Esophagus (tissue), 2 donors: Measurements from ENCODE around the gene ZBTB43. TPM values are rescaled to one million over a fixed set of nuclear protein-coding genes. Genes with fewer than 3 reads are reported as not detected.

Experiments used
- H3K27ac ChIP-seq, 2 donors: one replicate each; pipeline ENCODE4 v1.5.1; 2013; ENCODE audit warnings: low read depth in 2 of 2, mild to moderate bottlenecking in 2 of 2, inconsistent platforms in 1 of 2, low read length in 1 of 2, moderate library complexity in 1 of 2
- H3K27me3 ChIP-seq, 2 donors: one replicate each; pipeline ENCODE4 v1.6.1; 2013; ENCODE audit warnings: low read length in 2 of 2, control low read depth in 1 of 2, mild to moderate bottlenecking in 1 of 2; ENCODE audit not compliant: insufficient read depth in 2 of 2, control insufficient read depth in 1 of 2
- H3K36me3 ChIP-seq, 2 donors: one replicate each; pipeline ENCODE4 v1.6.1; 2013; ENCODE audit warnings: low read length in 1 of 2; ENCODE audit not compliant: control insufficient read depth in 2 of 2, insufficient read depth in 2 of 2
- H3K4me1 ChIP-seq, 2 donors: one replicate each; pipeline ENCODE4 v1.6.1; 2013; ENCODE audit warnings: low read length in 1 of 2; ENCODE audit not compliant: control insufficient read depth in 2 of 2, insufficient read depth in 2 of 2
- H3K4me3 ChIP-seq, 2 donors: one replicate each; pipeline ENCODE4 v1.5.1; 2013; ENCODE audit warnings: low read length in 2 of 2, mild to moderate bottlenecking in 2 of 2, low read depth in 1 of 2, moderate library complexity in 1 of 2
- H3K9me3 ChIP-seq, 2 donors: one replicate each; pipeline ENCODE4 v1.6.1; 2013; ENCODE audit warnings: mild to moderate bottlenecking in 2 of 2, low read depth in 1 of 2, low read length in 1 of 2, moderate library complexity in 1 of 2; ENCODE audit not compliant: control insufficient read depth in 2 of 2, insufficient read depth in 1 of 2
- WGBS, 2 donors: extraction: QIAGEN DNeasy Blood & Tissue Kit; methylation state at CpG; one replicate each; pipeline ENCODE4 v1.1.7; 2013; 5-methylcytosine and 5-hydroxymethylcytosine counted together
- polyA plus RNA-seq, 2 donors: library from polyadenylated mRNA; stranded (reverse); fragments of 200-250 nt; gene quantifications; one replicate each; pipeline ENCODE4 v1.2.3, GENCODE V29; 2013
- donor health status: healthy with polysubstance abuse.
- donor health status: Bipolar disorder and iron deficiency.

Gene ZBTB43, protein sequence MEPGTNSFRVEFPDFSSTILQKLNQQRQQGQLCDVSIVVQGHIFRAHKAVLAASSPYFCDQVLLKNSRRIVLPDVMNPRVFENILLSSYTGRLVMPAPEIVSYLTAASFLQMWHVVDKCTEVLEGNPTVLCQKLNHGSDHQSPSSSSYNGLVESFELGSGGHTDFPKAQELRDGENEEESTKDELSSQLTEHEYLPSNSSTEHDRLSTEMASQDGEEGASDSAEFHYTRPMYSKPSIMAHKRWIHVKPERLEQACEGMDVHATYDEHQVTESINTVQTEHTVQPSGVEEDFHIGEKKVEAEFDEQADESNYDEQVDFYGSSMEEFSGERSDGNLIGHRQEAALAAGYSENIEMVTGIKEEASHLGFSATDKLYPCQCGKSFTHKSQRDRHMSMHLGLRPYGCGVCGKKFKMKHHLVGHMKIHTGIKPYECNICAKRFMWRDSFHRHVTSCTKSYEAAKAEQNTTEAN
- polyA plus RNA-seq: 1 to 10 TPM; 4.8 to 5.0 TPM

DNA sequence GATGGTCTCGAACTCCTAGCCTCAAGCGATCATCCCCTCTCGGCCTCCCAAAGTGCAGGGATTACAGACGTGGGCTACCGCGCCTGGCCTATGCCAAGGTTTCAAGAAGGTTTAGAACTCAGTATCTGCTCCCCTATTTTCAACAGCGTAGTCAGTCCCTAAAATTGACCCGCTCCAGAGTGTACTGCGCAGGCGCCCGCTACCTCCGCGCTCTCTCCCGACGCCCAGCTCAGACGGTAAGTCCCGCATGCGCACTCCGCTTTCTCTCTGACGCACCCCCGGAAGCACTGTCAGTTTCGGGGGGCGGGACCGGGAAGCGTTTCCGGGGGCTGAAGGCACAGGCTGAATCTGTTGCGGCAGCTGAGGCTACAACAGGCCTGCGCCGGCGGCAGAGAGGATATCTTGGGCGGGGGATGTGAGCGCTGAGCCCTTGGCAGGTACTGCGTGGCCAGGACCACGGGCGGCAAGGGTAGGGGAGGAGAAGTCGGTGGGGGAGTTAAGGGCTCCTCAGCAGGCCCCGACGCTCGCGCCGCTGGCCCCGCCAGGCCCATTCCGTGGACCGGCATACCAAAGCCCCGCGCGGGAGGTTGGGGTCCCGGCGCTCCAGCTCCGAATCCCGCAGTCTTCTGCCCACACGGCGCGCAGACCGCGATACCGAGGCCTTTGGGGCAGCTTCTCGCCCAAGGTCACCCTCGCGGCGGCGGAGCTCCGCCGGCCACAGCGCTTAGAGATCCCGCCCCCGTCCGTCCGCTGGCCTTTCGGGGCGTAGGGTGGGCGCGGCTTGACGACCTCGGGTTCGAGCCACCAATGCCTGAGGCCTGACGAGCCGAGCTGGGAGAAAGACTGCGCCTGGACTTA, at the start of gene ZBTB43:
ZBTB43 (plus strand) TSS at position 345 of the 858 bp plus-strand sequence. CDS start 27,470 bp downstream, outside the sequence.
- Histone ChIP-seq H3K4me1 (peaks cover 0 to 5% of the 10 kb centered on the region in 2 donors), H3K36me3 (no peaks in the 10 kb centered on the region), H3K27me3 (no peaks in the 10 kb centered on the region), H3K4me3 (peak within 1 kb of the TSS; percentile 93 to 98), H3K27ac (peak within 1 kb of the TSS; percentile 97), H3K9me3 (no peaks in the 10 kb centered on the region)
- WGBS, 2 donors: 2% methylated on average over 59 to 79 of the region's 79 CpGs

- H3K27ac ChIP-seq: no peak overlapping the region
- WGBS, 2 donors: 86 to 87% methylated on average over 19 of the region's 19 CpGs
Measured at GRCh38 chr9:126755317-126755875, 49.4 kb upstream of the ZBTB43 start.

DNA sequence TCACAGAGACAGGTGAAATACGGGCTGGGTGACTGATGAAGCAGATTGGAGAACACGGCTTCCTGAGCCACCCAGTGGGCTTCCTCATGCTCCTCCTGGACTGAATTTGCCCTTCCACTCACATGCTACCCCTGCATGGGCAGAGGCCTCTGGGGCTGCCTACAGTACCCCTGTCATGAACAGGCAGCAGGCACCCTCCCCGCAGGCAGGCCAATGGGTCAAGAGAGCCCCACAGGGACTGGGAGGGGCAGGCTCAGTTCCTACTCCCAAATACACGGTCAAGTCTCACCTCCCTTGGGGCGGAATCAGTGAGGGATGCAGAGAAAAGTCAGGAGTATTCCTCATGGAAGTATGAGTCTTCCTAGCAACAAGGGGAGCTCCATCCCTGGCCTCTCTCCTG, 48.6 kb upstream of the ZBTB43 start:
- no peaks in the 10 kb centered on the region for H3K27me3 ChIP-seq
- no peak overlapping the region for H3K27ac ChIP-seq
- H3K36me3 ChIP-seq: no peaks in the 10 kb centered on the region
- H3K4me1 ChIP-seq: peaks cover 4 to 13% of the 10 kb centered on the region in 2 donors
- WGBS, 2 donors: 77 to 79% methylated on average over 5 of the region's 5 CpGs
- H3K4me3 ChIP-seq: no peak overlapping the region
- H3K9me3 ChIP-seq: peaks cover 0 to 3% of the 10 kb centered on the region in 2 donors

More at GRCh38 chr9:126755317-126755875, 49.4 kb upstream of the ZBTB43 start:
- H3K36me3 ChIP-seq: no peaks in the 10 kb centered on the region
- no peaks in the 10 kb centered on the region for H3K27me3 ChIP-seq
- H3K4me1 ChIP-seq: peaks cover 4 to 13% of the 10 kb centered on the region in 2 donors
- no peak overlapping the region for H3K4me3 ChIP-seq
- H3K9me3 ChIP-seq: peaks cover 0 to 3% of the 10 kb centered on the region in 2 donors

GRCh38 chr9:126756876-126757415, 47.9 kb upstream of the ZBTB43 start:
- H3K36me3 ChIP-seq: no peaks in the 10 kb centered on the region
- 57 to 63% methylated on average over 6 of the region's 6 CpGs for WGBS, 2 donors
- H3K27ac ChIP-seq: no peak overlapping the region
- H3K9me3 ChIP-seq: peaks cover 0 to 3% of the 10 kb centered on the region in 2 donors
- H3K4me1 ChIP-seq: peaks cover 4 to 13% of the 10 kb centered on the region in 2 donors
- H3K4me3 ChIP-seq: no peak overlapping the region
- H3K27me3 ChIP-seq: no peaks in the 10 kb centered on the region

- Histone ChIP-seq H3K9me3 (no peaks in the 10 kb centered on the region), H3K27ac (no peak overlapping the region), H3K4me3 (no peak overlapping the region), H3K36me3 (no peaks in the 10 kb centered on the region), H3K4me1 (peaks cover 0 to 2% of the 10 kb centered on the region in 2 donors), H3K27me3 (no peaks in the 10 kb centered on the region)
- WGBS, 2 donors: 89 to 91% methylated on average over 7 of the region's 7 CpGs
Measured at GRCh38 chr9:126758916-126759585, 45.8 kb upstream of the ZBTB43 start.

DNA sequence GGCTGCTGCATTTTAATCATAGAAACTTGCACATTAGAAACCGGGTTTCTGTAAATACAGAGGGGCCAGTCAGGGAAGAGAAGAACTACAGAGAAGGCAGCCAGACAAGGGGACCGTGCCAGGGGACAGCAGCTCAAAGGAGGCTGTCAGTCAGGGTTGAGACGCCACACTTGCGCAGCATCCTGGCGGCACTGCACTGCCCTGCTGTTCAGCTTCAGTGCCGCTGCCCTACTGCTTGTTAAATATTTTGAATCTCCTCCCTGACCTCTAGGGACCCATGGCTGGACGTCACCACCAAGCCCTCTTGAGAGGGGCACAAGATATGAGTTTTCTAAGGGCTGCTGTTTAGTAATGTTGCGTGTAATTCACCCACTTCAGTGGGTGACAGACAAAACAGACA, 43.6 kb upstream of the ZBTB43 start:
- Histone ChIP-seq H3K27ac (no peak overlapping the region), H3K27me3 (no peaks in the 10 kb centered on the region), H3K4me1 (no peaks in the 10 kb centered on the region), H3K4me3 (no peak overlapping the region), H3K36me3 (no peaks in the 10 kb centered on the region), H3K9me3 (no peaks in the 10 kb centered on the region)
- WGBS, 2 donors: 52 to 67% methylated on average over 8 of the region's 8 CpGs

DNA sequence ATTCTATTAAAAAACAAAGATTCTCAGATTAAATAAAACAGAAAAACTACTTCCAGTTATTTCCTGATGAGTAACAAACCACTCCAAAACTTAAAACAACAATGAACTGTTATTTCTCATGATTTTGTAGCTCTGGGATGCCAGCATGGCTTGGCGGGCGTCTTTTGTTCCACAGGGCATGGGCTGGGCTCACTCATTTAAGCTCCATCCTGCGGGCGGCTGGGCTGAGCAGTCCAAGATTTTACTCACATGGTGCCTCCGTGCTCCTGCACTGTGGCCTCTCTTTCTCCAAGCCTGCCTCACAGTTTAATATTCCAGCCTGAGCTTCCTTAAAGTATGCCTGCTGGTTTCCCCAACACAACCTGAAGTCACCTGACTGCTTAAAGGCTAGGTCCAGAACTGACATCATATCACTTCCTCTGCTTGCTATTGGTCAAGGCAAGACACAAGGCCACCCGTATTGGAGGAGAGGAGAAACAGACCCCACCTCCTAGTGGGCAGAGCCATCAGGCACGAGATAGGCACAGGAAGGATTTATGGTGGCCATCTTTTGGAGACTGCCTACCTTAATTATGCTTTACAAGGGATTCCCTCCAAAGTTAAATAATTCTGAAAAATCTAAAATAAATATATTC, 41.6 kb upstream of the ZBTB43 start:
- Histone ChIP-seq H3K27ac (no peak overlapping the region), H3K4me1 (no peaks in the 10 kb centered on the region), H3K36me3 (no peaks in the 10 kb centered on the region), H3K27me3 (no peaks in the 10 kb centered on the region), H3K4me3 (no peak overlapping the region), H3K9me3 (no peaks in the 10 kb centered on the region)
- 69 to 79% methylated on average over 7 of the region's 7 CpGs for WGBS, 2 donors

GRCh38 chr9:126773004-126773607, 31.7 kb upstream of the ZBTB43 start:
- Histone ChIP-seq H3K4me3 (no peak overlapping the region), H3K27me3 (peaks cover 0 to 2% of the 10 kb centered on the region in 2 donors), H3K9me3 (no peaks in the 10 kb centered on the region), H3K36me3 (no peaks in the 10 kb centered on the region), H3K4me1 (no peaks in the 10 kb centered on the region), H3K27ac (no peak overlapping the region)
- 58 to 59% methylated on average over 14 of the region's 14 CpGs for WGBS, 2 donors
